IMR-90 (cell line): ENCODE measurements around the gene CTDSP2. TPM values are rescaled to one million over a fixed set of nuclear protein-coding genes. Genes with fewer than 3 reads are reported as not detected.

Experiments used
- ATAC-seq: fragments of 200-7000 bp; cut with Tn5 transposase; 2 replicates; pipeline ENCODE4 v1.9.1; 2020; ENCODE audit warnings: low read depth, mild to moderate bottlenecking, moderate library complexity
- BruUV-seq: library from RNA; stranded (reverse); fragments of 400-500 nt; replicated peaks from 2 replicates; lab custom pipeline; 2021; lab: Mats Ljungman, UMichigan
- CTCF ChIA-PET: fragments of 300-600 bp; formaldehyde crosslinking; extraction: SDS; loops from one replicate; lab custom pipeline; 2021; ENCODE audit warnings: antibody characterized with exemption; lab: Yijun Ruan, JAX
- POLR2A ChIA-PET: fragments of 300-600 bp; sonication (Branson Sonifier 250); formaldehyde crosslinking; loops from one replicate; lab custom pipeline; 2022; ENCODE audit warnings: antibody characterized with exemption; ENCODE audit not compliant: unreplicated experiment; lab: Charles Lee
- DNase-seq: peaks from one replicate; pipeline ENCODE4 v3.0.0; 2013
- H2AFZ ChIP-seq: replicated peaks from 2 replicates; pipeline ENCODE3; 2013; ENCODE audit warnings: low read length, mild to moderate bottlenecking; ENCODE audit not compliant: poor library complexity
- H2AK5ac ChIP-seq: 2 replicates; pipeline ENCODE4 v1.6.1; 2013; ENCODE audit warnings: low read depth, low read length, inconsistent platforms
- H2AK9ac ChIP-seq: replicated peaks from 2 replicates; pipeline ENCODE3; 2013; ENCODE audit warnings: mild to moderate bottlenecking, low read depth, low read length, moderate library complexity; ENCODE audit not compliant: poor library complexity
- H2BK120ac ChIP-seq: 2 replicates; pipeline ENCODE4 v1.6.1; 2013; ENCODE audit warnings: low read depth, low read length, inconsistent platforms
- H2BK15ac ChIP-seq: 3 replicates; pipeline ENCODE4 v1.6.1; 2013; ENCODE audit warnings: low read depth, low read length, inconsistent platforms
- H2BK20ac ChIP-seq: 2 replicates; pipeline ENCODE4 v1.6.1; 2013; ENCODE audit warnings: low read depth, mild to moderate bottlenecking, inconsistent platforms, low read length, moderate library complexity
- H2BK5ac ChIP-seq: 2 replicates; pipeline ENCODE4 v1.6.1; 2013; ENCODE audit warnings: mild to moderate bottlenecking, low read depth, low read length, inconsistent platforms; ENCODE audit not compliant: poor library complexity, severe bottlenecking
- H3K14ac ChIP-seq: replicated peaks from 2 replicates; pipeline ENCODE4 v1.6.1; 2013; ENCODE audit warnings: low read depth, low read length, inconsistent platforms
- H3K18ac ChIP-seq: 2 replicates; pipeline ENCODE4 v1.6.1; 2013; ENCODE audit warnings: low read depth, low read length, control low read depth
- H3K23ac ChIP-seq: 2 replicates; pipeline ENCODE4 v1.6.1; 2013; ENCODE audit warnings: low read depth, low read length, inconsistent platforms
- H3K27ac ChIP-seq: 2 replicates; pipeline ENCODE4 v1.5.1; 2013; ENCODE audit warnings: mild to moderate bottlenecking, control low read depth, low read length; ENCODE audit not compliant: insufficient read depth
- H3K27me3 ChIP-seq: 2 replicates; pipeline ENCODE4 v1.6.1; 2013; ENCODE audit warnings: low read length; ENCODE audit not compliant: control insufficient read depth, insufficient read depth
- H3K36me3 ChIP-seq: 2 replicates; pipeline ENCODE4 v1.6.1; 2013; ENCODE audit warnings: low read length, mixed read lengths; ENCODE audit not compliant: control insufficient read depth, insufficient read depth
- H3K4ac ChIP-seq: 2 replicates; pipeline ENCODE4 v1.6.1; 2013; ENCODE audit warnings: low read depth, low read length, inconsistent platforms
- H3K4me1 ChIP-seq: 2 replicates; pipeline ENCODE4 v1.6.1; 2013; ENCODE audit warnings: low read length, mixed read lengths; ENCODE audit not compliant: control insufficient read depth, insufficient read depth
- H3K4me2 ChIP-seq: 2 replicates; pipeline ENCODE4 v1.6.1; 2013; ENCODE audit warnings: low read depth, mild to moderate bottlenecking, control low read depth, low read length, moderate library complexity
- H3K4me3 ChIP-seq: 2 replicates; pipeline ENCODE4 v1.5.1; 2013; ENCODE audit warnings: low read depth, mild to moderate bottlenecking, control low read depth, low read length, moderate library complexity; ENCODE audit not compliant: insufficient read depth
- H3K56ac ChIP-seq: 2 replicates; pipeline ENCODE4 v1.6.1; 2013; ENCODE audit warnings: low read length, inconsistent platforms; ENCODE audit not compliant: insufficient read depth; ENCODE audit errors: extremely low read depth
- H3K79me1 ChIP-seq, 2 experiments: 2 replicates each; pipeline ENCODE4 v1.6.1; 2013; ENCODE audit warnings: low read length in 2 of 2, inconsistent platforms in 1 of 2, low read depth in 1 of 2
- H3K9ac ChIP-seq: 2 replicates; pipeline ENCODE4 v1.6.1; 2013; ENCODE audit warnings: low read depth, low read length, control low read depth
- H3K9me1 ChIP-seq: 2 replicates; pipeline ENCODE4 v1.6.1; 2013; ENCODE audit warnings: low read length, inconsistent platforms; ENCODE audit not compliant: insufficient read depth
- H3K9me3 ChIP-seq: 2 replicates; pipeline ENCODE4 v1.6.1; 2013; ENCODE audit warnings: low read length; ENCODE audit not compliant: control insufficient read depth, insufficient read depth
- H4K20me1 ChIP-seq: 2 replicates; pipeline ENCODE4 v1.6.1; 2013; ENCODE audit warnings: low read length, inconsistent platforms; ENCODE audit not compliant: insufficient read depth
- H4K5ac ChIP-seq: 2 replicates; pipeline ENCODE4 v1.6.1; 2013; ENCODE audit warnings: mild to moderate bottlenecking, low read depth, low read length, control low read depth
- H4K8ac ChIP-seq, 2 experiments: 2 replicates each; pipeline ENCODE4 v1.6.1; 2013; ENCODE audit warnings: low read depth in 2 of 2, low read length in 2 of 2, control low read depth in 1 of 2, inconsistent platforms in 1 of 2
- H4K91ac ChIP-seq: 2 replicates; pipeline ENCODE4 v1.6.1; 2013; ENCODE audit warnings: low read depth, low read length, inconsistent platforms; ENCODE audit not compliant: insufficient read depth
- BHLHE40 ChIP-seq: fragments of 150-350 bp; IDR thresholded peaks from 2 replicates; pipeline ENCODE4 v1.6.1; 2016; ENCODE audit warnings: mild to moderate bottlenecking, low read depth, low read length
- CHD1 ChIP-seq: IDR thresholded peaks from 2 replicates; pipeline ENCODE4 v1.6.1; 2012; ENCODE audit warnings: low read depth, low read length, improper control_type of control experiment
- CTCF ChIP-seq: conservative IDR thresholded peaks from 2 replicates; pipeline ENCODE4 v1.5.1; 2012; ENCODE audit warnings: mild to moderate bottlenecking, low read depth, low read length, improper control_type of control experiment
- FOS ChIP-seq: fragments of 150-350 bp; IDR thresholded peaks from 2 replicates; pipeline ENCODE4 v1.6.1; 2016; ENCODE audit warnings: low read depth, low read length
- MAFK ChIP-seq: IDR thresholded peaks from 2 replicates; pipeline ENCODE4 v1.6.1; 2012; ENCODE audit warnings: low read depth, low read length, improper control_type of control experiment
- MAZ ChIP-seq: IDR thresholded peaks from 2 replicates; pipeline ENCODE4 v1.6.1; 2012; ENCODE audit warnings: low read depth, mild to moderate bottlenecking, low read length, improper control_type of control experiment, moderate library complexity, borderline replicate concordance
- MXI1 ChIP-seq: IDR thresholded peaks from 2 replicates; pipeline ENCODE4 v1.6.1; 2012; ENCODE audit warnings: low read depth, mild to moderate bottlenecking, low read length, moderate library complexity, borderline replicate concordance
- NFE2L2 ChIP-seq: fragments of 150-350 bp; IDR thresholded peaks from 2 replicates; pipeline ENCODE4 v1.6.1; 2016; ENCODE audit warnings: low read depth, mild to moderate bottlenecking, low read length
- POLR2A ChIP-seq: IDR thresholded peaks from 2 replicates; pipeline ENCODE4 v1.6.1; 2012; ENCODE audit warnings: mild to moderate bottlenecking, low read depth, low read length
- RAD21 ChIP-seq: IDR thresholded peaks from 2 replicates; pipeline ENCODE4 v1.6.1; 2012; ENCODE audit warnings: low read length, improper control_type of control experiment
- RCOR1 ChIP-seq: IDR thresholded peaks from 2 replicates; pipeline ENCODE4 v1.6.1; 2012; ENCODE audit warnings: mild to moderate bottlenecking, low read length, improper control_type of control experiment; ENCODE audit not compliant: insufficient replicate concordance
- RFX5 ChIP-seq: IDR thresholded peaks from 2 replicates; pipeline ENCODE4 v1.8.0; 2012; ENCODE audit warnings: low read depth, mild to moderate bottlenecking, low read length, moderate library complexity
- SMC3 ChIP-seq: fragments of 150-350 bp; IDR thresholded peaks from 2 replicates; pipeline ENCODE4 v1.6.1; 2016; ENCODE audit warnings: low read depth, mild to moderate bottlenecking, antibody characterized with exemption, low read length, moderate library complexity
- USF2 ChIP-seq: fragments of 150-350 bp; IDR thresholded peaks from 2 replicates; pipeline ENCODE4 v1.6.1; 2017; ENCODE audit warnings: mild to moderate bottlenecking, antibody characterized with exemption, low read length, low read depth
- WGBS, 2 experiments: methylation state at CpG; one replicate each; pipeline versions ENCODE4 v1.1.5 to v1.1.7; 2013; ENCODE audit warnings: missing lambda C conversion rate in 2 of 2; ENCODE audit not compliant: insufficient read length in 1 of 2; ENCODE audit errors: extremely low coverage in 2 of 2; 5-methylcytosine and 5-hydroxymethylcytosine counted together
- dilution Hi-C: fragments of 300-500 bp; cut with HindIII; formaldehyde crosslinking; loops from one replicate; pipeline ENCODE4 v1.14.3; 2018; ENCODE audit warnings: low sequenced_read_pairs; ENCODE audit not compliant: unreplicated experiment
- in situ Hi-C: fragments of 300-500 bp; cut with MboI; formaldehyde crosslinking; loops from 3 replicates; pipeline ENCODE4 v1.14.3; 2019; ENCODE audit warnings: low sequenced_read_pairs, inconsistent platforms, mixed read lengths
- intact Hi-C: fragments of 100-400 bp; cut with micrococcal nuclease; formaldehyde crosslinking; loops from 2 replicates; pipeline ENCODE4 v1.10.0; 2022
- polyA plus RNA-seq, 3 experiments: library from polyadenylated mRNA; depleted of rRNA; stranded (reverse); fragments of >200 nt; gene quantifications; 2 replicates each; pipeline ENCODE4 v1.2.3, GENCODE V29; 2012; ENCODE audit warnings: low replicate concordance in 1 of 3
- total RNA-seq: library from RNA; depleted of rRNA; stranded (reverse); fragments of >200 nt; gene quantifications from 2 replicates; pipeline ENCODE4 v1.2.3, GENCODE V29; 2012
- TF ChIP-seq, protein P1 (sequence below): fragments of 150-350 bp; IDR thresholded peaks from 2 replicates; pipeline ENCODE4 v1.6.1; 2016; ENCODE audit warnings: low read depth, mild to moderate bottlenecking, low read length, moderate library complexity, borderline replicate concordance

CTDSP2 gene
- total and polyA plus RNA-seq, 2 of the 4 experiments (the other 2 are of a cell fraction), result 114 to 156 TPM

DNA sequence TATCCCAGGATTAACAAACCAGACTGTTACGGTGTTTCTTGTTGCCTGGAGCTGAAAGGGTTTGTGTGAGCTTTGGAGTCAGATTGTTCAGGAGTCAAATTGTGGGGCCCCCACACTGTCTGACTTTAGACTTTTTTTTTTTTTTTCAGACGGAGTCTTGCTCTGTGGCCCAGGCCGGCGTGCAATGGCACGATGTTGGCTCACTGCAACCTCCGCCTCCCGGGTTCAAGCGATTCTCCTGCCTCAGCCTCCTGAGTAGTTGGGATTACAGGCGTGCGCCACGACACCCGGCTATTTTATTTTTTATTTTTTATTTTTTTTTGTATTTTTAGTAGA lies 63.1 kb downstream of the CTDSP2 start:
- Histone ChIP-seq H4K5ac (no peak overlapping the region), H3K27me3 (no peaks in the 10 kb centered on the region), H3K18ac (no peak overlapping the region), H2BK20ac (no peak overlapping the region), H3K9ac (peak overlapping the region; percentile 92), H3K4me2 (peak overlapping the region; percentile 98), H3K9me1 (no peaks in the 10 kb centered on the region), H4K8ac (peak overlapping the region in 1 of 2 experiments; percentile 96; a peak in 1 of 4 replicates), H3K4me1 (0 out of 2 replicates have a peak, but pooled peaks cover 2% of the 10 kb centered on the region), H3K14ac (no peak overlapping the region), H4K20me1 (no peaks in the 10 kb centered on the region), H3K4ac (no peak overlapping the region), H3K56ac (0 out of 2 replicates have a peak overlapping the region, but pooled peaks have one; percentile 72), H3K36me3 (peaks cover 11% of the 10 kb centered on the region), H3K27ac (no peak overlapping the region), H2AK9ac (peak overlapping the region; percentile 94), H4K91ac (no peak overlapping the region), H2BK120ac (no peak overlapping the region), H3K79me1 (peaks cover 14 to 24% of the 10 kb centered on the region in 2 experiments; a peak in 3 of 4 replicates), H2AK5ac (no peak overlapping the region), H3K4me3 (peak overlapping the region; percentile 94), H2BK5ac (no peak overlapping the region), H2BK15ac (no peak overlapping the region), H3K23ac (peak overlapping the region; percentile 8; the same call in 1 of the 2 replicates), H2AFZ (no peak overlapping the region), H3K9me3 (no peaks in the 10 kb centered on the region)
- no CpG with 5 or more reads among the region's 12 CpGs for WGBS, 2 experiments
- CTCF ChIA-PET, result interaction anchor here (0.6 to 0.9 kb wide), 4 partner anchors 14 to 1868 kb away, joined by 3 to 6 read pairs (median 4); no protein-coding TSS in a partner anchor
- no TSS peak for BruUV-seq
- ATAC-seq, result no peak
- POLR2A ChIA-PET, result interaction anchor here (0.9 kb wide), 1 partner anchor 11 kb away, joined by 4 read pairs; no protein-coding TSS in a partner anchor
- DNase-seq, result no peak
- dilution Hi-C loops, result no loop called here
- no peak for TF ChIP-seq RAD21
- TF ChIP-seq MAZ, result no peak
- no peak for TF ChIP-seq MXI1
- no peak for TF ChIP-seq SMC3
- TF ChIP-seq RFX5, result no peak
- TF ChIP-seq MAFK, result no peak
- TF ChIP-seq, protein P1, sequence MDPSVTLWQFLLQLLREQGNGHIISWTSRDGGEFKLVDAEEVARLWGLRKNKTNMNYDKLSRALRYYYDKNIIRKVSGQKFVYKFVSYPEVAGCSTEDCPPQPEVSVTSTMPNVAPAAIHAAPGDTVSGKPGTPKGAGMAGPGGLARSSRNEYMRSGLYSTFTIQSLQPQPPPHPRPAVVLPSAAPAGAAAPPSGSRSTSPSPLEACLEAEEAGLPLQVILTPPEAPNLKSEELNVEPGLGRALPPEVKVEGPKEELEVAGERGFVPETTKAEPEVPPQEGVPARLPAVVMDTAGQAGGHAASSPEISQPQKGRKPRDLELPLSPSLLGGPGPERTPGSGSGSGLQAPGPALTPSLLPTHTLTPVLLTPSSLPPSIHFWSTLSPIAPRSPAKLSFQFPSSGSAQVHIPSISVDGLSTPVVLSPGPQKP, result no peak
- no peak for TF ChIP-seq FOS
- TF ChIP-seq RCOR1, result no peak
- no peak for TF ChIP-seq CHD1
- TF ChIP-seq CTCF, result no peak
- TF ChIP-seq POLR2A, result no peak
- no peak for TF ChIP-seq BHLHE40
- TF ChIP-seq USF2, result no peak
- TF ChIP-seq NFE2L2, result no peak
- in situ Hi-C loops, result no loop called here
- intact Hi-C loops, result no loop called here
